PC-9 (cell line): Measurements from ENCODE around the gene VAT1.

Source experiments
- EZH2 ChIP-seq: fragments of 200-600 bp; sonication (generic); IDR thresholded peaks from 2 replicates; pipeline ENCODE4 v1.8.0; 2017; ENCODE audit warnings: antibody characterized with exemption, low read depth
- TF ChIP-seq, protein P1 (sequence below): fragments of 200-600 bp; sonication (generic); conservative IDR thresholded peaks from 2 replicates; pipeline ENCODE4 v1.6.1; 2017; ENCODE audit warnings: mixed run types, antibody characterized with exemption, mild to moderate bottlenecking, moderate library complexity

DNA sequence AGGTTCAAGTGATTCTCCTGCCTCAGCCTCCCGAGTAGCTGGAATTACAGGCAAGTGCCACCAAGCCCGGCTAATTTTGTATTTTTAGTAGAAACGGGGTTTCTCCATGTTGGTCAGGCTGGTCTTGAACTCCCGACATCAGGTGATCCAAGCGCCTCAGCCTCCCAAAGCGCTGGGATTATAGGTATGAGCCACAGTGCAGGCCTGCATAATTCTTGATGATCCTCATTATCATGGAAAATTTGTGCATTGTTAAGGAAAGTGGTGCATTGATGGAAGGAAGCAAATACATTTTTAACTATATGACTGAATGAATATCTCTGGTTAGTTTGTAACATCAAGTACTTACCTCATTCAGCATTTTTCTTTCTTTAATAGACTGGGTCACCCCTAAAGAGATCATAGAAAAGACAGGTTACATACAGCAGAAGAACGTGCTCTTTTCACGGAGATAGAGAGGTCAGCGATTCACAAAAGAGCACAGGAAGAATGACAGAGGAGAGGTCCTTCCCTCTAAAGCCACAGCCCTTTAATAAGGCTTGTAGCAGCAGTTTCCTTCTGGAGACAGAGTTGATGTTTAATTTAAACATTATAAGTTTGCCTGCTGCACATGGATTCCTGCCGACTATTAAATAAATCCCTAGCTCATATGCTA, 40.9 kb upstream of the VAT1 start:
- TF ChIP-seq, protein P1, sequence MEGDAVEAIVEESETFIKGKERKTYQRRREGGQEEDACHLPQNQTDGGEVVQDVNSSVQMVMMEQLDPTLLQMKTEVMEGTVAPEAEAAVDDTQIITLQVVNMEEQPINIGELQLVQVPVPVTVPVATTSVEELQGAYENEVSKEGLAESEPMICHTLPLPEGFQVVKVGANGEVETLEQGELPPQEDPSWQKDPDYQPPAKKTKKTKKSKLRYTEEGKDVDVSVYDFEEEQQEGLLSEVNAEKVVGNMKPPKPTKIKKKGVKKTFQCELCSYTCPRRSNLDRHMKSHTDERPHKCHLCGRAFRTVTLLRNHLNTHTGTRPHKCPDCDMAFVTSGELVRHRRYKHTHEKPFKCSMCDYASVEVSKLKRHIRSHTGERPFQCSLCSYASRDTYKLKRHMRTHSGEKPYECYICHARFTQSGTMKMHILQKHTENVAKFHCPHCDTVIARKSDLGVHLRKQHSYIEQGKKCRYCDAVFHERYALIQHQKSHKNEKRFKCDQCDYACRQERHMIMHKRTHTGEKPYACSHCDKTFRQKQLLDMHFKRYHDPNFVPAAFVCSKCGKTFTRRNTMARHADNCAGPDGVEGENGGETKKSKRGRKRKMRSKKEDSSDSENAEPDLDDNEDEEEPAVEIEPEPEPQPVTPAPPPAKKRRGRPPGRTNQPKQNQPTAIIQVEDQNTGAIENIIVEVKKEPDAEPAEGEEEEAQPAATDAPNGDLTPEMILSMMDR: no peak
- no peak for TF ChIP-seq EZH2
